ENCODE data around the gene MFAP2. TPM values are rescaled to one million over a fixed set of nuclear protein-coding genes. Genes with fewer than 3 reads are reported as not detected.

Gene MFAP2, protein sequence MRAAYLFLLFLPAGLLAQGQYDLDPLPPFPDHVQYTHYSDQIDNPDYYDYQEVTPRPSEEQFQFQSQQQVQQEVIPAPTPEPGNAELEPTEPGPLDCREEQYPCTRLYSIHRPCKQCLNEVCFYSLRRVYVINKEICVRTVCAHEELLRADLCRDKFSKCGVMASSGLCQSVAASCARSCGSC
- total RNA-seq (2022) (0.50 and 1.2 TPM in 2 replicates), Bru-seq, nascent RNA (percentile 9 among the genes with signal in this experiment), BruChase-seq, experiment 1, labeled RNA remaining after a 6-hour chase (percentile 9 among the genes with signal in this experiment), BruChase-seq, experiment 2, labeled RNA remaining after a 2-hour chase (percentile 17 among the genes with signal in this experiment)
- long read RNA-seq, partial matches to known transcripts = 0 of 1 reads
- long read RNA-seq, other reads (novel, unspliced or antisense) = 1 of 1 reads

DNA sequence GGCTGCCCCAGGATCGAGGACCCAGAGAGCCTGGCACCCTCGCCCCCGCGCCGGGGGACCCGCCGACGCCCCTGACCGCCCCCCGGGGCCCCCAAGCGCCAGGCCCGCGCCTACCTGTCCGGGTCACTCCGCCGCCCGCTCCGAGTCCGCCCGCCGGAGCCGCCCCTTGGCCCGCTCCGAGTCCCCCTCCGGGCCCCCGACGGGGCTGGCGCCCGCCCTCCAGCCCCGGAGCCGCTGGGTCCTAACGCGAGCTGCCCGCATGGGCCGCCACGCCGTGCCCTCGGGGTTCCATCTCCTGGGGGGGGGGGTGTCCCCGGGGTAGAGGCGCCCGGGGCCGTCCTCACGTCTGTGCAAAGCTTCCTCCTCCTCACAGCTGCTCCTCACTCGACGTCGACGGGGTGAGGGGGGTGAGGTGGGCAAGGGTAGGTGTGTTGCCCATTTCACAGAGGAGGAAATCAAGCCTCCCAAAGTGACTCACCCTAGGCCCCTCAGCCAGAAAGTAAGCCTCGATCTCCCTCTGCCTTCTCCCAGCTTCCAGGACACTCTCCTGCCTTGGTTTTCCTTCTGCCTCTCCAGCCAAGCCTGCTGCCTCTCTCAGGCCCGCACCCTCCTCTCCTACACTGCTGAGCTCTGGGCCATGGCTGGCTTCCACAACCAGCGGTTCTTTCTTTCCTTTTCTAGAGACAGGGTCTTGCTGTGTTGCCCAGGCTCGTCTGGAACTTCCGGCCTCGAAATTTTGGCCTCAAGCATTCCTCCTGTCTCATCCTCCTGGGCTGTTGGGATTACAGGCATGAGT is at the start of gene MFAP2:
Gene MFAP2, minus strand, starts transcription at position 148 of the 796 bp plus-strand sequence. CDS start 2,347 bp downstream, outside the sequence.
- no peaks in the 10 kb centered on the region for H3K36me3 Mint-ChIP-seq (ENCODE audit: insufficient read depth, unreplicated experiment)
- no peaks in the 10 kb centered on the region for H3K9me3 Mint-ChIP-seq (ENCODE audit: low read depth, unreplicated experiment)
- intact Hi-C loops (cut with micrococcal nuclease; ENCODE audit: unreplicated experiment) = no loop called here
- peak within 1 kb of the TSS; percentile 68 for H3K27ac Mint-ChIP-seq (ENCODE audit: unreplicated experiment)
- peaks cover 38% of the 10 kb centered on the region for H3K27me3 Mint-ChIP-seq (ENCODE audit: unreplicated experiment)
- peak; percentile 9 for DNase-seq
- TF ChIP-seq, protein P1, sequence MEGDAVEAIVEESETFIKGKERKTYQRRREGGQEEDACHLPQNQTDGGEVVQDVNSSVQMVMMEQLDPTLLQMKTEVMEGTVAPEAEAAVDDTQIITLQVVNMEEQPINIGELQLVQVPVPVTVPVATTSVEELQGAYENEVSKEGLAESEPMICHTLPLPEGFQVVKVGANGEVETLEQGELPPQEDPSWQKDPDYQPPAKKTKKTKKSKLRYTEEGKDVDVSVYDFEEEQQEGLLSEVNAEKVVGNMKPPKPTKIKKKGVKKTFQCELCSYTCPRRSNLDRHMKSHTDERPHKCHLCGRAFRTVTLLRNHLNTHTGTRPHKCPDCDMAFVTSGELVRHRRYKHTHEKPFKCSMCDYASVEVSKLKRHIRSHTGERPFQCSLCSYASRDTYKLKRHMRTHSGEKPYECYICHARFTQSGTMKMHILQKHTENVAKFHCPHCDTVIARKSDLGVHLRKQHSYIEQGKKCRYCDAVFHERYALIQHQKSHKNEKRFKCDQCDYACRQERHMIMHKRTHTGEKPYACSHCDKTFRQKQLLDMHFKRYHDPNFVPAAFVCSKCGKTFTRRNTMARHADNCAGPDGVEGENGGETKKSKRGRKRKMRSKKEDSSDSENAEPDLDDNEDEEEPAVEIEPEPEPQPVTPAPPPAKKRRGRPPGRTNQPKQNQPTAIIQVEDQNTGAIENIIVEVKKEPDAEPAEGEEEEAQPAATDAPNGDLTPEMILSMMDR (IDR thresholded peaks at IDR 0.05; ENCODE audit: unreplicated experiment) = no peak
- no TSS peak for BruUV-seq (replicated peaks)
- CTCF ChIA-PET = no interaction called here
- H3K4me3 Mint-ChIP-seq (ENCODE audit: low read depth, unreplicated experiment) = peak within 1 kb of the TSS; percentile 60
- H3K4me1 Mint-ChIP-seq (ENCODE audit: low read depth, unreplicated experiment) = peaks cover 11% of the 10 kb centered on the region

DNA sequence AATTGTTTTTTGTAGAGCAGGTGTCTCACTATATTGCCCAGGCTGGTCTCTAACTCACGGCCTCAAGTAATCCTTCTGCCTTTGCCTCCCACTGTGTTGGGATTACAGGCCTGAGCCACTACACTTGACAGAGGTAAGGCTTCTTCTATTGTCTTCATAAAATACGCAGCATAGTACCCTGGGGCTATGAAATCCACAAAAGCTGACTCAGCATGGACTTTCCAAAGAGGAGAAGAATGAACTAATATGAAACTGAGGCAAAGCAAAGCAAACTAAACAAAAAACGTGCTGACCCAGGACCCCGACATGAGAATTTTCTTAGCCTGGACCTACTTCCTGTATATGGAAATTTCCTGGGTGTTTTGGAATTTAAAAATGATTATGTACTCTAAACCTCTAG is 49.8 kb upstream of the MFAP2 start:
- Mint-ChIP-seq H3K27ac (ENCODE audit: unreplicated experiment) (no peak overlapping the region), H3K9me3 (ENCODE audit: low read depth, unreplicated experiment) (no peaks in the 10 kb centered on the region), H3K27me3 (ENCODE audit: unreplicated experiment) (no peaks in the 10 kb centered on the region), H3K36me3 (ENCODE audit: insufficient read depth, unreplicated experiment) (peaks cover 12% of the 10 kb centered on the region), H3K4me3 (ENCODE audit: low read depth, unreplicated experiment) (no peak overlapping the region), H3K4me1 (ENCODE audit: low read depth, unreplicated experiment) (no peaks in the 10 kb centered on the region)
- DNase-seq = no peak
- TF ChIP-seq, protein P1 (IDR thresholded peaks at IDR 0.05; ENCODE audit: unreplicated experiment) = no peak
- CTCF ChIA-PET = no interaction called here
- intact Hi-C loops (cut with micrococcal nuclease; ENCODE audit: unreplicated experiment) = no loop called here
- BruUV-seq (replicated peaks) = no TSS peak

DNA sequence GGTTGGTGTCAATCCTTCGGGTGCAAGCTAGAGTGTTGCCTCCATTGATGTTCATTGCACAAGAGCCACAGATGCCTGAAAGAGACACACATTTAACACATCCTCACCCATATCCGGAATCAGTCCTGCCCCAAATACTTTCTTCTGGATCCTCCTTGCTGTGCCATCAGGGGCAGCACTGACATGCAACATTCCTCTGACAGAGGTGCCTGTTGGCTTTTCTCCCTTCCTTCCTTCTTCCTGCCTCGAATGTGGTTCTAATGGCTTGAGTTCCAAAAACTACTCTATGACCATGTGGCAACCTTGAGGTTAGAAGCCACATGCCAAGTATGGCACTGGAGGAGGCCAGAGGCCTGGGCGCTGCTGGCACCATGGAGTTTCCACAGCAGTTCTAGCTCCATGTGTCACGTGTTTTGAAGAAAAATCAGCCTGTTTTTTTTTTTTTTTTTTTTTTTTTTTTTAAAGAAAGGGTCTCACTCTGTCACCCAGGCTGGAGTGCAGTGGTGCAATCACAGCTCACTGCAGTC is 48.3 kb upstream of the MFAP2 start:
- Mint-ChIP-seq H3K4me3 (ENCODE audit: low read depth, unreplicated experiment) (no peak overlapping the region), H3K27ac (ENCODE audit: unreplicated experiment) (no peak overlapping the region), H3K4me1 (ENCODE audit: low read depth, unreplicated experiment) (no peaks in the 10 kb centered on the region), H3K27me3 (ENCODE audit: unreplicated experiment) (no peaks in the 10 kb centered on the region), H3K9me3 (ENCODE audit: low read depth, unreplicated experiment) (no peaks in the 10 kb centered on the region), H3K36me3 (ENCODE audit: insufficient read depth, unreplicated experiment) (peaks cover 12% of the 10 kb centered on the region)
- no peak for DNase-seq
- TF ChIP-seq, protein P1 (IDR thresholded peaks at IDR 0.05; ENCODE audit: unreplicated experiment) = no peak
- CTCF ChIA-PET = interaction anchor here (0.7 kb wide), 1 partner anchor 21 kb away, joined by 8 read pairs; no protein-coding TSS in a partner anchor
- no TSS peak for BruUV-seq (replicated peaks)
- intact Hi-C loops (cut with micrococcal nuclease; ENCODE audit: unreplicated experiment) = no loop called here

DNA sequence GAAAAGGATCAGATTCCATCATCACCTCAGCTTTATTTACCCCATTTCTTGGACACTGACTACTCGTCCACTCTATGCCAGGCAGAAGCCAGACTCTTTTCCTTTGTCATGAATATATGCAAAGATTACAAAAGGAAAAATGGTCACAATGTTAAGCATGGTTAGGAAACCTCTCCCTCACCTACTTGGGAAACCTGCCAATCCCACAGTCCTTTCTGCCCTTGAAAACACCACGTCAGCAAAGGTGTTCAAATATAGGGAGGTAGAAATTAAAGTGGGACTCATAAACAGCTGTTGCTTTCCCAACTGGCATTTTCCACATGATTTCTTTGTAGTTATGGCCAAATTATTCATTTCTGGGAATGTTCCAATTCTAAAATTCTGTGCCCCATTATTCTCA is 47.5 kb upstream of the MFAP2 start:
- TF ChIP-seq, protein P1 (IDR thresholded peaks at IDR 0.05; ENCODE audit: unreplicated experiment) = no peak
- Mint-ChIP-seq H3K4me1 (ENCODE audit: low read depth, unreplicated experiment) (no peaks in the 10 kb centered on the region), H3K27ac (ENCODE audit: unreplicated experiment) (no peak overlapping the region), H3K36me3 (ENCODE audit: insufficient read depth, unreplicated experiment) (peaks cover 12% of the 10 kb centered on the region), H3K9me3 (ENCODE audit: low read depth, unreplicated experiment) (no peaks in the 10 kb centered on the region), H3K27me3 (ENCODE audit: unreplicated experiment) (no peaks in the 10 kb centered on the region), H3K4me3 (ENCODE audit: low read depth, unreplicated experiment) (no peak overlapping the region)
- no peak for DNase-seq
- intact Hi-C loops (cut with micrococcal nuclease; ENCODE audit: unreplicated experiment) = no loop called here
- no TSS peak for BruUV-seq (replicated peaks)
- CTCF ChIA-PET = no interaction called here
